DOHH2 (cell line): ENCODE data around the gene GPR161.

ENCODE experiments used
- EZH2phosphoT487 ChIP-seq: fragments of 200-600 bp; sonication (generic); IDR thresholded peaks from 2 replicates; pipeline ENCODE4 v1.6.1; 2017; ENCODE audit warnings: borderline replicate concordance, mild to moderate bottlenecking, antibody characterized with exemption, low read length, moderate library complexity, mixed read lengths
- TF ChIP-seq, protein P1 (sequence below): fragments of 200-600 bp; sonication (generic); IDR thresholded peaks from one replicate; pipeline ENCODE4 v1.5.1; 2014; ENCODE audit warnings: antibody characterized with exemption, mild to moderate bottlenecking, low read depth, low read length; ENCODE audit not compliant: poor library complexity, severe bottlenecking

DNA sequence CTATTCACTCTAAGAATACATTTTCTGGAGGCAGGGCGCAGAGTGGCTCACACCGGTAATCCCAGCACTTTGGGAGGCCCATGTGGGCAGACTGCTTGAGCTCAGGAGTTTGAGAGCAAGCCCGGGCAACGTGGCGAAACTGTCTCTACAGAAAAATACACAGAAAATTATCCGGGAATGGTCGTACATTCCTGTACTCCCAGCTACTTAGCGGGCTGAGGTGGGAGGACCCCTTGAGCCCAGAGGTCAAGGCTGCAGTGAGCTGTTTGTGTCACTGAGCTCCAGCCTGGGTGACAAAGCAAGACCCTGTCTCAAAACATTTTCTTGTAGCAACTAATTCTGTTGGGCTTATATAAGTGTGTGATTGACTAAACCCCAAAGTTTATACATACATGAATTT is 30.5 kb downstream of the GPR161 start:
- TF ChIP-seq, protein P1, sequence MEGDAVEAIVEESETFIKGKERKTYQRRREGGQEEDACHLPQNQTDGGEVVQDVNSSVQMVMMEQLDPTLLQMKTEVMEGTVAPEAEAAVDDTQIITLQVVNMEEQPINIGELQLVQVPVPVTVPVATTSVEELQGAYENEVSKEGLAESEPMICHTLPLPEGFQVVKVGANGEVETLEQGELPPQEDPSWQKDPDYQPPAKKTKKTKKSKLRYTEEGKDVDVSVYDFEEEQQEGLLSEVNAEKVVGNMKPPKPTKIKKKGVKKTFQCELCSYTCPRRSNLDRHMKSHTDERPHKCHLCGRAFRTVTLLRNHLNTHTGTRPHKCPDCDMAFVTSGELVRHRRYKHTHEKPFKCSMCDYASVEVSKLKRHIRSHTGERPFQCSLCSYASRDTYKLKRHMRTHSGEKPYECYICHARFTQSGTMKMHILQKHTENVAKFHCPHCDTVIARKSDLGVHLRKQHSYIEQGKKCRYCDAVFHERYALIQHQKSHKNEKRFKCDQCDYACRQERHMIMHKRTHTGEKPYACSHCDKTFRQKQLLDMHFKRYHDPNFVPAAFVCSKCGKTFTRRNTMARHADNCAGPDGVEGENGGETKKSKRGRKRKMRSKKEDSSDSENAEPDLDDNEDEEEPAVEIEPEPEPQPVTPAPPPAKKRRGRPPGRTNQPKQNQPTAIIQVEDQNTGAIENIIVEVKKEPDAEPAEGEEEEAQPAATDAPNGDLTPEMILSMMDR = no peak
- TF ChIP-seq EZH2phosphoT487 = no peak
